NCI-H146 (cell line): ENCODE measurements around the gene DBN1.
"Not testable (repeated sequence)": the region's sequence is repeated elsewhere in the genome, so short reads cannot be mapped to it uniquely, and the experiment has no call there.

ENCODE experiments used
- DNase-seq: peaks from one replicate; lab custom pipeline; 2025; lab: John Stamatoyannopoulos, UW

The DBN1 gene

GRCh38 chr5:177490992-177491391 is 17.6 kb upstream of the DBN1 start:
- no peak for DNase-seq

- DNase-seq, result no peak
Observed at GRCh38 chr5:177490311-177490991, 17.0 kb upstream of the DBN1 start.

- no peak for DNase-seq
Observed at GRCh38 chr5:177489119-177489716, 15.8 kb upstream of the DBN1 start.

- DNase-seq, result no peak
Observed at GRCh38 chr5:177487975-177488374, 14.5 kb upstream of the DBN1 start.

GRCh38 chr5:177487144-177487543 is 13.7 kb upstream of the DBN1 start:
- no peak for DNase-seq

GRCh38 chr5:177486256-177486655 is 12.8 kb upstream of the DBN1 start:
- DNase-seq, result no peak

GRCh38 chr5:177485753-177486152 is 12.3 kb upstream of the DBN1 start:
- not testable (repeated sequence) for DNase-seq

GRCh38 chr5:177484902-177485549 is 11.6 kb upstream of the DBN1 start:
- no peak for DNase-seq

- no peak for DNase-seq
Observed at GRCh38 chr5:177483994-177484901, 10.8 kb upstream of the DBN1 start.

- DNase-seq, result no peak
Observed at GRCh38 chr5:177483042-177483441, 9.6 kb upstream of the DBN1 start.

GRCh38 chr5:177482359-177482795 is 8.9 kb upstream of the DBN1 start:
- no peak for DNase-seq

GRCh38 chr5:177479774-177480173 is 6.3 kb upstream of the DBN1 start:
- no peak for DNase-seq

- no peak for DNase-seq
Observed at GRCh38 chr5:177478711-177479646, 5.5 kb upstream of the DBN1 start.

- DNase-seq, result no peak
Observed at GRCh38 chr5:177477701-177478477, 4.5 kb upstream of the DBN1 start.

- DNase-seq, result no peak
Observed at GRCh38 chr5:177476531-177477233, 3.2 kb upstream of the DBN1 start.

GRCh38 chr5:177475563-177476427 is 2.4 kb upstream of the DBN1 start:
- no peak for DNase-seq

- DNase-seq, result no peak
Observed at GRCh38 chr5:177474846-177475562, 1.6 kb upstream of the DBN1 start.

GRCh38 chr5:177474002-177474476 is 605 bp upstream of the DBN1 start:
- no peak for DNase-seq
